Effector memory CD8-positive, alpha-beta T cell (primary cell): Measurements from ENCODE around the gene UQCC3.

Experiments used
- ATAC-seq: fragments of 150-1000 bp; cut with Tn5 transposase; replicated peaks from 2 replicates; pipeline ENCODE4 v1.10.0; 2021; ENCODE audit warnings: mild to moderate bottlenecking, moderate library complexity
- DNase-seq, 3 experiments: peaks; one replicate each; pipeline ENCODE4 v3.0.0; 2021
- H3K27ac Mint-ChIP-seq, 2 donors: one replicate each; pipeline ENCODE4 v1.8.0; 2022; ENCODE audit warnings: mild to moderate bottlenecking in 2 of 2, mixed read lengths in 2 of 2, moderate library complexity in 2 of 2
- H3K27me3 Mint-ChIP-seq, 2 donors: one replicate each; pipeline ENCODE4 v1.8.0; 2022; ENCODE audit warnings: mixed read lengths in 2 of 2
- H3K36me3 Mint-ChIP-seq: one replicate; pipeline ENCODE4 v1.8.0; 2022; ENCODE audit warnings: mild to moderate bottlenecking, moderate library complexity, mixed read lengths; ENCODE audit not compliant: insufficient read depth
- H3K4me1 Mint-ChIP-seq, 2 donors: one replicate each; pipeline ENCODE4 v1.8.0; 2022; ENCODE audit warnings: low read depth in 2 of 2, mixed read lengths in 2 of 2
- H3K4me3 Mint-ChIP-seq, 2 donors: one replicate each; pipeline ENCODE4 v1.8.0; 2022; ENCODE audit warnings: mild to moderate bottlenecking in 2 of 2, mixed read lengths in 2 of 2, moderate library complexity in 2 of 2
- H3K9me3 Mint-ChIP-seq, 2 donors: one replicate each; pipeline ENCODE4 v1.8.0; 2022; ENCODE audit warnings: mixed read lengths in 2 of 2

UQCC3 gene

GRCh38 chr11:62712861-62713260 is 41.4 kb downstream of the UQCC3 start:
- ATAC-seq = no peak
- peaks cover 19 to 31% of the 10 kb centered on the region in 2 donors for H3K4me1 Mint-ChIP-seq
- no peak for DNase-seq
- H3K36me3 Mint-ChIP-seq = peaks cover 91% of the 10 kb centered on the region
- H3K4me3 Mint-ChIP-seq = no peak overlapping the region
- H3K27me3 Mint-ChIP-seq = no peaks in the 10 kb centered on the region
- peak overlapping the region in 1 of 2 donors; percentile 61 for H3K27ac Mint-ChIP-seq
- H3K9me3 Mint-ChIP-seq = no peaks in the 10 kb centered on the region

- H3K27ac Mint-ChIP-seq = no peak overlapping the region
- H3K9me3 Mint-ChIP-seq = no peaks in the 10 kb centered on the region
- ATAC-seq (no peak), DNase-seq (no peak)
- H3K27me3 Mint-ChIP-seq = no peaks in the 10 kb centered on the region
- peaks cover 17 to 36% of the 10 kb centered on the region in 2 donors for H3K4me1 Mint-ChIP-seq
- peaks cover 96% of the 10 kb centered on the region for H3K36me3 Mint-ChIP-seq
- no peak overlapping the region for H3K4me3 Mint-ChIP-seq
Measured at GRCh38 chr11:62713343-62713742, 41.9 kb downstream of the UQCC3 start.

GRCh38 chr11:62715150-62716130 is 44.0 kb downstream of the UQCC3 start:
- Mint-ChIP-seq H3K4me3 (no peak overlapping the region), H3K36me3 (peaks cover 97% of the 10 kb centered on the region), H3K27ac (peak overlapping the region in 1 of 2 donors; percentile 41), H3K4me1 (peaks cover 4 to 29% of the 10 kb centered on the region in 2 donors), H3K27me3 (no peaks in the 10 kb centered on the region), H3K9me3 (no peaks in the 10 kb centered on the region)
- DNase-seq = no peak
- ATAC-seq = no peak

- H3K36me3 Mint-ChIP-seq = peaks cover 97% of the 10 kb centered on the region
- ATAC-seq (no peak), DNase-seq (no peak)
- H3K9me3 Mint-ChIP-seq = no peaks in the 10 kb centered on the region
- H3K4me3 Mint-ChIP-seq = no peak overlapping the region
- H3K4me1 Mint-ChIP-seq = peaks cover 4 to 29% of the 10 kb centered on the region in 2 donors
- H3K27me3 Mint-ChIP-seq = no peaks in the 10 kb centered on the region
- no peak overlapping the region for H3K27ac Mint-ChIP-seq
Measured at GRCh38 chr11:62716206-62716605, 44.7 kb downstream of the UQCC3 start.

- no peaks in the 10 kb centered on the region for H3K27me3 Mint-ChIP-seq
- no peak for DNase-seq
- H3K9me3 Mint-ChIP-seq = no peaks in the 10 kb centered on the region
- H3K4me1 Mint-ChIP-seq = peaks cover 4 to 29% of the 10 kb centered on the region in 2 donors
- ATAC-seq = no peak
- no peak overlapping the region for H3K4me3 Mint-ChIP-seq
- peak overlapping the region in 1 of 2 donors; percentile 41 for H3K27ac Mint-ChIP-seq
- H3K36me3 Mint-ChIP-seq = peaks cover 99% of the 10 kb centered on the region
Measured at GRCh38 chr11:62716816-62717215, 45.3 kb downstream of the UQCC3 start.

GRCh38 chr11:62719302-62719978 is 48.0 kb downstream of the UQCC3 start:
- Mint-ChIP-seq H3K36me3 (peaks cover 100% of the 10 kb centered on the region), H3K27ac (peak overlapping the region in 1 of 2 donors; percentile 35), H3K4me1 (peaks cover 11 to 34% of the 10 kb centered on the region in 2 donors), H3K4me3 (no peak overlapping the region), H3K27me3 (no peaks in the 10 kb centered on the region), H3K9me3 (no peaks in the 10 kb centered on the region)
- ATAC-seq = no peak
- no peak for DNase-seq

- H3K4me3 Mint-ChIP-seq = no peak overlapping the region
- H3K27me3 Mint-ChIP-seq = no peaks in the 10 kb centered on the region
- ATAC-seq = no peak
- H3K9me3 Mint-ChIP-seq = no peaks in the 10 kb centered on the region
- H3K4me1 Mint-ChIP-seq = peaks cover 25 to 43% of the 10 kb centered on the region in 2 donors
- peaks cover 94% of the 10 kb centered on the region for H3K36me3 Mint-ChIP-seq
- no peak overlapping the region for H3K27ac Mint-ChIP-seq
- no peak for DNase-seq
Measured at GRCh38 chr11:62721994-62722393, 50.5 kb downstream of the UQCC3 start.
